Subcutaneous adipose tissue (tissue), 4 donors: ENCODE data around the gene SH3BP4. TPM values are rescaled to one million over a fixed set of nuclear protein-coding genes. Genes with fewer than 3 reads are reported as not detected.

Source experiments
- CTCF ChIP-seq: fragments of 450-650 bp; IDR thresholded peaks from one replicate; pipeline ENCODE4 v1.5.1; 2016; ENCODE audit warnings: low read depth, mild to moderate bottlenecking, control low read depth, antibody characterized with exemption, moderate library complexity
- total RNA-seq, 4 donors: library from RNA; depleted of rRNA; stranded (reverse); fragments of >200 nt; gene quantifications; one replicate each; pipeline ENCODE4 v1.1.0, GENCODE V29; 2016

The SH3BP4 gene
- total RNA-seq, 4 donors from 2014 or later = 12.4 to 35.6 (median 24.1) TPM

GRCh38 chr2:235054475-235054874, 102.7 kb downstream of the SH3BP4 start:
- no peak for TF ChIP-seq CTCF

- TF ChIP-seq CTCF = no peak
These were observed 103.1 kb downstream of the SH3BP4 start for GRCh38 chr2:235054919-235055318.

GRCh38 chr2:235055891-235056516, 104.2 kb downstream of the SH3BP4 start:
- no peak for TF ChIP-seq CTCF

GRCh38 chr2:235056768-235057167, 105.0 kb downstream of the SH3BP4 start:
- TF ChIP-seq CTCF = no peak

GRCh38 chr2:235059161-235059560, 107.3 kb downstream of the SH3BP4 start:
- no peak for TF ChIP-seq CTCF

- no peak for TF ChIP-seq CTCF
These were observed 109.8 kb downstream of the SH3BP4 start for GRCh38 chr2:235061656-235062055.

GRCh38 chr2:235063471-235063961, 111.7 kb downstream of the SH3BP4 start:
- TF ChIP-seq CTCF = no peak
